Upper lobe of right lung (tissue), 1 donor: ENCODE results near the gene HGD. TPM values are rescaled to one million over a fixed set of nuclear protein-coding genes. Genes with fewer than 3 reads are reported as not detected.
"Not testable (repeated sequence)": the region's sequence is repeated elsewhere in the genome, so short reads cannot be mapped to it uniquely, and the experiment has no call there.

ENCODE experiments used
- ATAC-seq: fragments of 200-7000 bp; cut with Tn5 transposase; one replicate; pipeline ENCODE4 v1.9.1; 2020; ENCODE audit warnings: mild to moderate bottlenecking, moderate library complexity
- DNase-seq: peaks from one replicate; pipeline ENCODE4 v3.0.0-alpha.2; 2020
- H3K27ac ChIP-seq: fragments of 200-600 bp; one replicate; pipeline ENCODE4 v1.8.0; 2022
- H3K27me3 ChIP-seq: fragments of 200-600 bp; one replicate; pipeline ENCODE4 v1.8.0; 2022; ENCODE audit warnings: mild to moderate bottlenecking
- H3K36me3 ChIP-seq: fragments of 200-600 bp; one replicate; pipeline ENCODE4 v1.8.0; 2022
- H3K4me1 ChIP-seq: fragments of 200-600 bp; one replicate; pipeline ENCODE4 v1.8.0; 2022
- H3K4me3 ChIP-seq: fragments of 200-600 bp; one replicate; pipeline ENCODE4 v1.8.0; 2022; ENCODE audit warnings: mild to moderate bottlenecking
- H3K9me3 ChIP-seq: fragments of 200-600 bp; one replicate; pipeline ENCODE4 v1.8.0; 2022
- intact Hi-C: fragments of 100-400 bp; cut with DNase I; formaldehyde crosslinking; loops from one replicate; pipeline ENCODE4 v1.11.0; 2022
- long read RNA-seq: library from polyadenylated mRNA; unstranded; transcript quantifications from one replicate; pipeline ENCODE4 v2.0.0, GENCODE V29; 2021
- total RNA-seq: library from RNA; stranded (reverse); fragmentation: NEBNext Ultra II Directional; extraction: Animal tissue kit (Norgen Biotek cat#: 25700); gene quantifications from one replicate; pipeline ENCODE4 v1.2.1, GENCODE V29; 2021
- TF ChIP-seq, protein P1 (sequence below): fragments of 200-600 bp; IDR thresholded peaks from one replicate; pipeline ENCODE4 v1.8.0; 2022; ENCODE audit warnings: antibody characterized with exemption
- donor health status: DM: no; HTN: yes; CAD: no; lungs with severe emphysema.

The HGD gene, protein sequence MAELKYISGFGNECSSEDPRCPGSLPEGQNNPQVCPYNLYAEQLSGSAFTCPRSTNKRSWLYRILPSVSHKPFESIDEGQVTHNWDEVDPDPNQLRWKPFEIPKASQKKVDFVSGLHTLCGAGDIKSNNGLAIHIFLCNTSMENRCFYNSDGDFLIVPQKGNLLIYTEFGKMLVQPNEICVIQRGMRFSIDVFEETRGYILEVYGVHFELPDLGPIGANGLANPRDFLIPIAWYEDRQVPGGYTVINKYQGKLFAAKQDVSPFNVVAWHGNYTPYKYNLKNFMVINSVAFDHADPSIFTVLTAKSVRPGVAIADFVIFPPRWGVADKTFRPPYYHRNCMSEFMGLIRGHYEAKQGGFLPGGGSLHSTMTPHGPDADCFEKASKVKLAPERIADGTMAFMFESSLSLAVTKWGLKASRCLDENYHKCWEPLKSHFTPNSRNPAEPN
- 3.2 TPM for total RNA-seq
- long read RNA-seq: 0 reads

DNA sequence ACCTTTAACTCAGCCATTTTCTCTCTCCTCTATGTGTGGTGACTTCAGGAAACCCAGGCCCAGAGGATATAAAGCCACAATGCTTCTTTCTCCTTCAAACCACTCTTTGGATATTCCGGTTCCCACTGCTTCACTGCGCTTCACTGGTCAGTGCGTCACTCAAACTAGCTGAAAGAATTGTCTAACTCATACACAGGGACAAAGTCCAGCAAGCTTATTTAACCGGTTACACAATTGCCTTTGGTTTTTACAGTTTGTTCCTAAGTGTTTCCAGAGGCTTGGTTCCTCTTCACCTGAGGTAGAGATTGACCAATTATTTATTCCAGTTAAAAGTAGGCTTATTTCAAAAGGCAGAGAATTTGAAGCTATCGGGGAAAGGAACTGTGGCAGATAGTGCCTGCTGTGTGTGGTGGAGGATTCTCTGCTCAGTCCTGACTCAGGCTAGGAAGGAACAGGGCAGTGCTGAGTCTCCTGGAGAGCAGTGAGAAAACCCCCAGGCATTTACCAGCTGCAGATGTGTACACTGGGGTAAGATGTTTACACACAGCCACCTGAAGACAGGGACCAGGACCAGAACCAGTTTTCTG, at the start of gene HGD:
HGD (minus strand) TSS at position 145 of the 587 bp plus-strand sequence; CDS start at position 17, 128 bp downstream.
- peak; percentile 78 for ATAC-seq
- no peak for DNase-seq
- Histone ChIP-seq H3K36me3 (no peaks in the 10 kb centered on the region), H3K27ac (no peak within 1 kb of the TSS), H3K4me1 (peaks cover 14% of the 10 kb centered on the region), H3K27me3 (no peaks in the 10 kb centered on the region), H3K9me3 (no peaks in the 10 kb centered on the region), H3K4me3 (no peak within 1 kb of the TSS)
- TF ChIP-seq, protein P1, sequence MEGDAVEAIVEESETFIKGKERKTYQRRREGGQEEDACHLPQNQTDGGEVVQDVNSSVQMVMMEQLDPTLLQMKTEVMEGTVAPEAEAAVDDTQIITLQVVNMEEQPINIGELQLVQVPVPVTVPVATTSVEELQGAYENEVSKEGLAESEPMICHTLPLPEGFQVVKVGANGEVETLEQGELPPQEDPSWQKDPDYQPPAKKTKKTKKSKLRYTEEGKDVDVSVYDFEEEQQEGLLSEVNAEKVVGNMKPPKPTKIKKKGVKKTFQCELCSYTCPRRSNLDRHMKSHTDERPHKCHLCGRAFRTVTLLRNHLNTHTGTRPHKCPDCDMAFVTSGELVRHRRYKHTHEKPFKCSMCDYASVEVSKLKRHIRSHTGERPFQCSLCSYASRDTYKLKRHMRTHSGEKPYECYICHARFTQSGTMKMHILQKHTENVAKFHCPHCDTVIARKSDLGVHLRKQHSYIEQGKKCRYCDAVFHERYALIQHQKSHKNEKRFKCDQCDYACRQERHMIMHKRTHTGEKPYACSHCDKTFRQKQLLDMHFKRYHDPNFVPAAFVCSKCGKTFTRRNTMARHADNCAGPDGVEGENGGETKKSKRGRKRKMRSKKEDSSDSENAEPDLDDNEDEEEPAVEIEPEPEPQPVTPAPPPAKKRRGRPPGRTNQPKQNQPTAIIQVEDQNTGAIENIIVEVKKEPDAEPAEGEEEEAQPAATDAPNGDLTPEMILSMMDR: no peak
- intact Hi-C loops: no loop called here

DNA sequence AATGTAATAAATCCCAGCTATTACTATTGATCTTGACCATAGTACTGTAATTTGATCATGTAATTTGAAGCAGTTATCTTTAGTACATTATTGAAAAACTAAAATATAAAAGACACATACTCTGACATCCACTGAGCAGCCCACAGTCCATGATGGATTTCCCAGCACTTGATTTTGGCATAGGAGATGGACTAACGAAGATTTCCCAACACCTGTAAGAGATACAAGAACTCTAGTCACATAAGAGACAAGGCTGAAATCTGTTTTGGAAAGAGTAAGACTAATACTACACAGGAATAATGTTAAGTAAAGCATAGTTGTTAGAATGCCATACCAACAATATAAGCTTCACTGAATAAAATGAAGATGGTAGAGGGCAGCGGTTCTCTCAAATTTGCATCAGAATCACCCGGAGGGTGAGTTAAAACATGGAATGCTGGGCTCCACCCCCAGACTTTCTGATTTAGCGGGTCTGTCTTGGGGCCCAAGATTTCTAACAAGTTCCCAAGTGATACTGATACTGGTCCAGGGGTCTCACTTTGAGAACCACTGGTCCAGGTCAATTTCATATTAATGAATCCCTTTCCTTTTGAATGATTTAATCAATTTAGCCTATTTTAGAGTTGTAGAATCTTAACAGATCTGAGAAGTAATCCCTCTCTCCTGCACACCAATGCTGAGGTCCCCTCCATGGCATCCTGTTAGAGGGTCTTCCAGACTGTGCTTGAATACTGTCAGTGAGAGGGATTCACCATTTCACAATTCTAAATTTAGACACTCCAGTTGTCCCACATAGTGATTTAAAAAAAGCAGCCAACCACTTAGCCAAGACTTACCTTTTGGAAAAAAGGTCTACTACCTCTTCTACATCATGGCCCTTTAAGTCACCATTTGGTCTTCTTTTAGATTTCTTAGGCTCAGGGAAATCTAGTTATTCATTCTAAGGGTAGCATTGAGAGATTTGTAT, 48.8 kb upstream of the HGD start:
- DNase-seq (no peak), ATAC-seq (no peak)
- Histone ChIP-seq H3K36me3 (no peaks in the 10 kb centered on the region), H3K4me1 (no peaks in the 10 kb centered on the region), H3K9me3 (no peaks in the 10 kb centered on the region), H3K27me3 (no peaks in the 10 kb centered on the region), H3K27ac (no peak overlapping the region), H3K4me3 (no peak overlapping the region)
- TF ChIP-seq, protein P1: no peak
- intact Hi-C loops: no loop called here

DNA sequence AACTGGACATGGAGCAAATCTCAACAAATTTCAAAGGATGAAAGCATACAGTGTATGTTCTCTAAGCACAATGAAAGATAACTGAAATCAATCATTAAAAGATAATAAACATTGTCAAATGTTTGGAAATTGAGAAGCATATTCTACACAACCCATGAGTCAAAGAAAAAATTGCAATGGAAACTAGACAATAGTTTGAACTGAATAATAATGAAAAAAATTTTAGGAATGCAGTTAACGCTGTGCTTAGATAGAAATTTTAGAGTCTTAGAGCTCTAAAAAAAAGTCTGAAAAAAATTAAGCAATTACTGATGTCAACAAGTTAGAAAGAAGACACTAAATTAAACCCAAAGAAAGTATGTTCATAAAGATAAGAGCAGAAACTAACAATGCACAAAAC, 44.8 kb upstream of the HGD start:
- no peaks in the 10 kb centered on the region for H3K27me3 ChIP-seq
- no peak overlapping the region for H3K4me3 ChIP-seq
- ATAC-seq (no peak), DNase-seq (no peak)
- H3K9me3 ChIP-seq: no peaks in the 10 kb centered on the region
- intact Hi-C loops: no loop called here
- H3K36me3 ChIP-seq: no peaks in the 10 kb centered on the region
- no peak overlapping the region for H3K27ac ChIP-seq
- TF ChIP-seq, protein P1: no peak
- H3K4me1 ChIP-seq: no peaks in the 10 kb centered on the region

DNA sequence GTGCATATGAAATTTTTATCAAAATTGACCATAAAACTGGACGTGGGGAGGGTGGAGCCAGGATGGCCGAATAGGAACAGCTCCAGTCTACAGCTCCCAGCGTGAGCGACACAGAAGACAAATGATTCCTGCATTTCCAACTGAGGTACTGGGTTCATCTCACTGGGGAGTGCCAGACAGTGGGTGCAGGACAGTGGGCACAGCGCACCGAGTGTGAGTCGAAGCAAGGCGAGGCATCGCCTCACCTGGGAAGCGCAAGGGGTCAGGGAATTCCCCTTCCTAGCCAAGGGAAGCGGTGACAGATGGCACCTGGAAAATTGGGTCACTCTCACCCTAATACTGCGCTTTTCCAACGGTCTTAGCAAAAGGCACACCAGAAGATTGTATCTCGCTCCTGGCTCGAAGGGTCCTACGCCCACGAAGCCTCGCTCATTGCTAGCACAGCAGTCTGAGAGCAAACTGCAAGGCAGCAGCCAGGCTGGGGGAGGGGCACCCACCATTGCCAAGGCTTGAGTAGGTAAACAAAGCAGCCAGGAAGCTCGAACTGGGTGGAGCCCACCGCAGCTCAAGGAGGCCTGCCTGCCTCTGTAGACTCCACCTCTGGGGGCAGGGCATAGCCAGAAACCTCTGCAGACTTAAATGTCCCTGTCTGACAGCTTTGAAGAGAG, 37.3 kb upstream of the HGD start:
- not testable (repeated sequence) for ATAC-seq

DNA sequence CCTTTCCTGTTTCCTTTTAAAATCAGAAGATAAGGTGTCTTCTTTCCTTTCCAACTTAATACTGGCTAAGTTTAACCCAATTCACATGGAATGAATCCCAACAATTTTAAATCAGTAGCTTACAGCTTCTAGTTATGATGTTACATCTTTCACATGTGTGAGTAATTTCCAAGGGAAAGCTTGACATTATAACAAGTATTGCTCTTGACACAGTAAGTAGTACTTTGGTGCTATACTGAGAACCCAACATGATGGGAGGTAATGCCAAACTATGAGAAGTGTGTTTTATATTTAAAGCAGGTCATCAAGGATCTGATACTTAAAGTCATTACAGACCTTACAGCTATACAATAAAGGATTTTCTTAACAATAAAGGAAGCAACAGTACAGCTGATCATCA, 31.2 kb upstream of the HGD start:
- Histone ChIP-seq H3K27ac (no peak overlapping the region), H3K27me3 (no peaks in the 10 kb centered on the region), H3K9me3 (no peaks in the 10 kb centered on the region), H3K4me3 (no peak overlapping the region), H3K4me1 (no peaks in the 10 kb centered on the region), H3K36me3 (peaks cover 11% of the 10 kb centered on the region)
- TF ChIP-seq, protein P1: no peak
- ATAC-seq (no peak), DNase-seq (no peak)
- intact Hi-C loops: no loop called here

More for the DNA sequence above, 37.3 kb upstream of the HGD start:
- H3K4me1 ChIP-seq, intact Hi-C loops, H3K9me3 ChIP-seq, H3K27me3 ChIP-seq, H3K36me3 ChIP-seq: not testable (repeated sequence)
- DNase-seq: peak; percentile 90
- Histone ChIP-seq H3K4me3 (peak overlapping the region; percentile 57), H3K27ac (peak overlapping the region; percentile 33)
